H1 (cell line): ENCODE results near the gene SIX5. TPM values are rescaled to one million over a fixed set of nuclear protein-coding genes. Genes with fewer than 3 reads are reported as not detected.

Experiments used
- EGR1 ChIP-seq: IDR thresholded peaks from 2 replicates; pipeline ENCODE4 v1.6.1; 2011; ENCODE audit warnings: low read depth, low read length, borderline replicate concordance
- GABPA ChIP-seq: IDR thresholded peaks from 2 replicates; pipeline ENCODE4 v1.6.1; 2011; ENCODE audit warnings: mild to moderate bottlenecking, low read length, moderate library complexity, borderline replicate concordance; ENCODE audit not compliant: insufficient read depth
- HDAC2 ChIP-seq, 2 experiments: fragments of 300-600 bp in 1 of 2; sonication (generic) in 1 of 2; IDR thresholded peaks; 2 replicates each; pipeline ENCODE4 v1.6.1; 2011 to 2012; ENCODE audit warnings: low read depth in 2 of 2, low read length in 2 of 2, mild to moderate bottlenecking in 2 of 2, moderate library complexity in 2 of 2, borderline replicate concordance in 1 of 2, inconsistent platforms in 1 of 2
- YY1 ChIP-seq: IDR thresholded peaks from 2 replicates; pipeline ENCODE4 v1.6.1; 2011; ENCODE audit warnings: low read depth, mild to moderate bottlenecking, low read length
- polyA plus RNA-seq, 7 experiments: library from polyadenylated mRNA; depleted of rRNA in 3 of 7; stranded (reverse) in 5 of 7; unstranded in 2 of 7; fragments of >200 nt in 5 of 7; fragments of 200-250 nt in 2 of 7; gene quantifications; 1 replicate in 5 of 7; 2 replicates in 1 of 7; 4 replicates in 1 of 7; pipeline versions ENCODE4 v1.2.1 to v1.2.3, GENCODE V29; 2011 to 2013; ENCODE audit warnings: missing spikeins in 2 of 7, mixed read lengths in 2 of 7
- total RNA-seq: library from RNA; stranded (reverse); fragmentation: NEBNext Ultra II Directional; extraction: Animal tissue kit (Norgen Biotek cat#: 25700); gene quantifications from 2 replicates; pipeline ENCODE4 v1.2.1, GENCODE V29; 2021

The SIX5 gene
- total and polyA plus RNA-seq, 2 of the 8 experiments (the other 6 are each of a cell fraction or from before 2014, with no cell fraction given) = 20.9 to 24.2 TPM

- no peak for TF ChIP-seq YY1
- TF ChIP-seq GABPA = no peak
- TF ChIP-seq HDAC2 (IDR thresholded peaks at IDR 0.05; ENCODE audit: borderline replicate concordance in 1 of 2, low read depth in 2 of 2, low read length in 2 of 2) = no peak
- TF ChIP-seq EGR1 = no peak
These were observed 12.4 kb upstream of the SIX5 start (continued) for GRCh38 chr19:45781214-45782161.
